ENCODE measurements around the gene CA12.
A peak's percentile ranks its signal among the peaks of the same experiment; 100 is the strongest.

CA12 gene

DNA sequence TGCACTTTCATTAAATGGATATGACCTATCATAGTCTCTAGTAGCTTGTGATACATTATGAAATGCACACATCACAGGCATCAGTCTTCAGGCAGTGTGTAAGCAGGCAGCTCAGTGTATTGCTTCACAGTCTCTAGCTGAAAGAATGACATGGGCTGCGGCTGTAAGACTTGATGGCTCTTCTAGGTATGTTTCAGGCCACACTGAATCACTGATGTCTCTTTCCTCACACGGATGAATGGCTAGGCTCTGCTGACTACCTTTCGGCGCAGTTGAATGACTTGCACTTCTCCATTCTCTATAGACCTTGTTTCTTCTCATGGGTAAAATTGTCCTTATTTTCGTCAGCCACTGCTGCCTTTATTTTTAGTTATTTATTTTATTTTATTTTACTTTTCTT lies 88.9 kb downstream of the CA12 start:
- TF ChIP-seq, protein P1, sequence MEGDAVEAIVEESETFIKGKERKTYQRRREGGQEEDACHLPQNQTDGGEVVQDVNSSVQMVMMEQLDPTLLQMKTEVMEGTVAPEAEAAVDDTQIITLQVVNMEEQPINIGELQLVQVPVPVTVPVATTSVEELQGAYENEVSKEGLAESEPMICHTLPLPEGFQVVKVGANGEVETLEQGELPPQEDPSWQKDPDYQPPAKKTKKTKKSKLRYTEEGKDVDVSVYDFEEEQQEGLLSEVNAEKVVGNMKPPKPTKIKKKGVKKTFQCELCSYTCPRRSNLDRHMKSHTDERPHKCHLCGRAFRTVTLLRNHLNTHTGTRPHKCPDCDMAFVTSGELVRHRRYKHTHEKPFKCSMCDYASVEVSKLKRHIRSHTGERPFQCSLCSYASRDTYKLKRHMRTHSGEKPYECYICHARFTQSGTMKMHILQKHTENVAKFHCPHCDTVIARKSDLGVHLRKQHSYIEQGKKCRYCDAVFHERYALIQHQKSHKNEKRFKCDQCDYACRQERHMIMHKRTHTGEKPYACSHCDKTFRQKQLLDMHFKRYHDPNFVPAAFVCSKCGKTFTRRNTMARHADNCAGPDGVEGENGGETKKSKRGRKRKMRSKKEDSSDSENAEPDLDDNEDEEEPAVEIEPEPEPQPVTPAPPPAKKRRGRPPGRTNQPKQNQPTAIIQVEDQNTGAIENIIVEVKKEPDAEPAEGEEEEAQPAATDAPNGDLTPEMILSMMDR (IDR thresholded peaks at IDR 0.05; ENCODE audit: low read depth, low read length), result no peak
- no peak for DNase-seq (ENCODE audit: extremely low read depth, low read depth)

DNA sequence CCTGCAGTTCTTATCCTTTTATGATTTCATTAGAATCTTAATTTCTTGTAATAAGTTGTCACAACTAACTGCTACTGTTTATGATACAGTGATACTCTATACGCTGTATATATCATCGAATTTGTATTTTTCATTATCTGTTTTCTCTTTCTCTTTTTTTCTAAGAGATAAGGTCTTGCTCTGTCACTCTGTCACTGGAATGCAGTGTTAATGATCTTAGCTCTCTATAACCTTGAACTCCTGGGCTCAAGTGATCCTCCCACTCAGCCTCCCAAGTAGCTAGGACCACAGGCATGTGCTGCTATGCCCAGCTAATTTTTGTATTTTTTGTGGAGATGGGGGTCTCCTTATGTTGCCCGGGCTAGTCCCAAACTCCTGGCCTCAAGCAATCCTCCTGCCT lies 89.4 kb downstream of the CA12 start:
- no peak for DNase-seq (ENCODE audit: extremely low read depth, low read depth)
- TF ChIP-seq, protein P1 (IDR thresholded peaks at IDR 0.05; ENCODE audit: low read depth, low read length), result no peak

DNA sequence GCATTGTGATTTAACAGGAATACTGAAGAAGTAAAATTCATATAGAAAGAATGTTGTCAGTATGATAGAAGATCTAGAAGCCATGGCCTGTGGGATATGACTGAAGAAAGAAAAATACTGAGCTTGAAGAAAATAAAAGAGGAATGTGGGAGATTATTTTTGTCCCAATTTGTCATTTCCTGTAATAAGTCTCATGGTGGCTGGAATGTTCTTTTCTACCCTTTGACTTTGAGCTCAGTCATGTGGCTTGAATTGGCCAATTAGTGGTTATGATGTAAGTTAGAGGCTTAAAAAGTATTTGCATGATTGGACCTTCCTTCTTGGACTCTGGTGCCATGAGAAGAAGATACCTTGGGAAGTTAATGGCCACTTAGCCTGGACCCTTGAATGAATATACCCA lies 90.1 kb downstream of the CA12 start:
- TF ChIP-seq, protein P1 (IDR thresholded peaks at IDR 0.05; ENCODE audit: low read depth, low read length), result no peak
- no peak for DNase-seq (ENCODE audit: extremely low read depth, low read depth)

DNA sequence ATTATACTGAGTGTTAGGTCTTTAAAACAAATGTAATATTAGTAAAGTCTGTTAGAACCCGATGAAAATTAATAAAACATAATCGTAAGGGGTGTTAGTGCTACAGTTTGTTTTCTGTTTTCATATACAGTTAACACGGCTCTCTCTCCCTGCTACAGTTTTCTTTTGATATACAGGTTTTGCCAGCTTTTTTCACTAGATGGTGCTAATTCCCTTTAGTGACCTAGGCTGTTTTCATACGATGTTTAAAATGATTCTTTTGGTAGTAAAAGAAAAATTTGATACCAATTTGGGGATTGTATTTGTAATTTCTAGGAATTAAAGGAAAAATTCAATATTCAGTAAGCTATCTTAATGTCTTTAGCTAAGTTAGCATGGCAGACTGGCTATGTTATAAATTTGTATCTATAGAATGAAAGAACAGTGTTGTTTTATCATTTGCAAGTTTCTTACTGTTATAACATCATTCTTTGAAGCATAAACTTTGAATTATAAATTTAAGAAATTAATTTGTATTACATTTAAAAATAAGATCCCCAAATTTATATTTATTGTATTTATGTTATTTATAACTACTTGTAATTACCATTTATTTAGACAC lies 92.8 kb downstream of the CA12 start:
- DNase-seq (ENCODE audit: extremely low read depth, low read depth), result peak; percentile 20
- TF ChIP-seq, protein P1 (IDR thresholded peaks at IDR 0.05; ENCODE audit: low read depth, low read length), result peak; percentile 63

DNA sequence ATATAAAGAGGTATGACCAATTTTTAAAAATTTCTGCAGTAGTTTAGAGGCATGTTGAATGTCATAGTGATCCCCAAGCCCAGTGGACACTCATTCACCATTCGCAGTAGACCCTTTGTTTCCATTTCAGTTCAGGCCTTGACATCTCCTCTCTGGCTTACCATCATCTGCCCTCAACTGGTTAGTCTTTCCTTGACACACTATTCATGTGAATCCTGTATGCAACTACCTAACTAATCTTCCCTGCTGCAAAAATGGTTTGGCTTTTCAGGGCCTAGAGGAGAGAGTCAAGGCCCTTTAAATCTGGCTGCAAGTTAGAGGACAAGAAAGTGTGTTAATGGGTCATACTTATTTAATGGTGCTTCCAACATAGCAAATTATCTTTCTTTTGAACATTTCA lies 93.3 kb downstream of the CA12 start:
- TF ChIP-seq, protein P1 (IDR thresholded peaks at IDR 0.05; ENCODE audit: low read depth, low read length), result no peak; the same call in 1 of the 2 replicates
- no peak for DNase-seq (ENCODE audit: extremely low read depth, low read depth)

DNA sequence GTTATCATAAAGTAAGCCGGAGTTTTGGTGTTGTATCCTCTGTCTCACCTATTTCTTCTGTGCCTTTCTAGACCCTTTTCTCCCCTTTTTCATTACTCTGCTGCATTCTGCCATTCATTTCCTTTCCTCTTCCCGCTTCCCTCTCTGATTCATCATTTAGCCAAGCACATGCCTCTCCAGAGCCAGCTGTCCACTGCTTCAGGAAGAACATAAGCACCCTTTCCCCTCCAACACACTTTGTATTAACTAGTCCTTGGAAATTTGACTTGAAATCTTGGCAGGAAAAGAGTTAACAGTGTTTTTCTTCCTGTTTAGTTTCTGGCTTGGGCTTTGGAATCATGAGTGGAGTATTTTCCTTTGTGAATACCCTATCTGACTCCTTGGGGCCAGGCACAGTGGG lies 94.5 kb downstream of the CA12 start:
- no peak for DNase-seq (ENCODE audit: extremely low read depth, low read depth)
- TF ChIP-seq, protein P1 (IDR thresholded peaks at IDR 0.05; ENCODE audit: low read depth, low read length), result no peak

DNA sequence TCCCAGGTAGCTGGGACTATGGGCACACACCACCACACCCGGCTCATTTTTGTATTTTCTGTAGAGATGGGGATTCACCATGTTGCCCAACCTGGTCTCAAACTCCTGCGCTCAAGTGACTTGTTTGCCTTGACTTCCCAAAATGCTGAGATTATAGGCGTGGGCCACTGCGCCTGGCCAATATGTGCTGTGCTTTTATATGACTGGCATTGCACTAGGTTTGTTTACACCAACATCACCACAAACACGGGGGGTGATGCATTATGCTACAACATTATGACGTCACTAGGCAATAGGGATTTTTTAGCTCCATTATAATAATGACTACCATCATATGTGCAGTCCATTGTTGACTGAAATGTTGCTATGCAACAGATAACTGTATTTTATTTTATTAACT lies 97.3 kb downstream of the CA12 start:
- TF ChIP-seq, protein P1 (IDR thresholded peaks at IDR 0.05; ENCODE audit: low read depth, low read length), result no peak
- no peak for DNase-seq (ENCODE audit: extremely low read depth, low read depth)

All from AG09319 (cell line).